Aorta (tissue), 5 donors: ENCODE results near the gene SFT2D2. TPM values are rescaled to one million over a fixed set of nuclear protein-coding genes. Genes with fewer than 3 reads are reported as not detected.
"Not testable (repeated sequence)": the region's sequence is repeated elsewhere in the genome, so short reads cannot be mapped to it uniquely, and the experiment has no call there.

Source experiments
- ATAC-seq: fragments of 200-7000 bp; cut with Tn5 transposase; one replicate; pipeline ENCODE4 v1.9.1; 2022; ENCODE audit warnings: moderate library complexity; ENCODE audit not compliant: low FRiP score
- DNase-seq, 2 donors: peaks; one replicate each; pipeline ENCODE4 v3.0.0-alpha.2; 2020
- H3K27ac ChIP-seq, 2 donors: one replicate each; pipeline ENCODE4 v1.5.1; 2013; ENCODE audit warnings: low read length in 2 of 2, mild to moderate bottlenecking in 2 of 2, moderate library complexity in 2 of 2, control low read depth in 1 of 2, inconsistent platforms in 1 of 2, low read depth in 1 of 2
- H3K27me3 ChIP-seq, 2 donors: one replicate each; pipeline ENCODE4 v1.6.1; 2013; ENCODE audit warnings: control low read depth in 1 of 2, low read length in 1 of 2, mild to moderate bottlenecking in 1 of 2, moderate library complexity in 1 of 2; ENCODE audit not compliant: insufficient read depth in 2 of 2, control insufficient read depth in 1 of 2
- H3K36me3 ChIP-seq, 2 donors: one replicate each; pipeline ENCODE4 v1.6.1; 2013; ENCODE audit warnings: control low read depth in 1 of 2, low read length in 1 of 2, mild to moderate bottlenecking in 1 of 2; ENCODE audit not compliant: insufficient read depth in 2 of 2, control insufficient read depth in 1 of 2
- H3K4me1 ChIP-seq, 2 donors: one replicate each; pipeline ENCODE4 v1.6.1; 2013; ENCODE audit warnings: low read length in 2 of 2, control low read depth in 1 of 2, mild to moderate bottlenecking in 1 of 2, moderate library complexity in 1 of 2; ENCODE audit not compliant: insufficient read depth in 2 of 2, control insufficient read depth in 1 of 2
- H3K4me3 ChIP-seq, 2 donors: one replicate each; pipeline ENCODE4 v1.5.1; 2013; ENCODE audit warnings: low read length in 2 of 2, control low read depth in 1 of 2, mild to moderate bottlenecking in 1 of 2
- H3K9me3 ChIP-seq: one replicate; pipeline ENCODE4 v1.6.1; 2013; ENCODE audit warnings: mild to moderate bottlenecking, low read length; ENCODE audit not compliant: control insufficient read depth
- WGBS, 2 donors: extraction: QIAGEN DNeasy Blood & Tissue Kit; methylation state at CpG; one replicate each; pipeline ENCODE4 v1.1.7; 2013; 5-methylcytosine and 5-hydroxymethylcytosine counted together
- intact Hi-C, 2 donors: fragments of 100-400 bp; cut with DNase I; formaldehyde crosslinking; loops; one replicate each; pipeline versions ENCODE4 v1.14.2 to v1.15.0; 2022
- long read RNA-seq, 2 donors: library from polyadenylated mRNA; unstranded; transcript quantifications; one replicate each; pipeline ENCODE4 v2.0.0, GENCODE V29; 2020 to 2021
- polyA plus RNA-seq, 2 donors: library from polyadenylated mRNA; stranded (reverse); fragments of 200-250 nt; gene quantifications; one replicate each; pipeline ENCODE4 v1.2.3, GENCODE V29; 2013
- total RNA-seq, 2 donors: library from RNA; stranded (reverse); fragmentation: NEBNext Ultra II Directional; extraction: Animal tissue kit (Norgen Biotek cat#: 25700); gene quantifications; one replicate each; pipeline ENCODE4 v1.2.1, GENCODE V29; 2021
- donor health status: healthy with polysubstance abuse.
- donor health status: Bipolar disorder and iron deficiency.
- donor health status: DM: no; HTN: no; CAD: no.
- donor health status: DM: no; HTN: no; CAD: no.
- donor health status: DM: yes; HTN: yes; CAD: no.

The SFT2D2 gene
- total RNA-seq (100 to 1,000 TPM in 1 of 2 donors, 10 to 100 TPM in 1; 94.6 to 107 TPM), polyA plus RNA-seq (10 to 100 TPM in 1 of 2 donors, 1 to 10 TPM in 1; 5.3 to 11.4 TPM)
- long read RNA-seq, donor 1, full-length matches to known transcripts = 9 of 40 reads
- long read RNA-seq, donor 1, partial matches to known transcripts = 7 of 40 reads
- long read RNA-seq, donor 1, other reads (novel, unspliced or antisense) = 24 of 40 reads
- long read RNA-seq, donor 2, full-length matches to known transcripts = 3 of 18 reads
- long read RNA-seq, donor 2, partial matches to known transcripts = 1 of 18 reads
- long read RNA-seq, donor 2, other reads (novel, unspliced or antisense) = 14 of 18 reads

GRCh38 chr1:168225476-168226190 is at the start of gene SFT2D2:
TSS of gene SFT2D2 (plus strand) at chr1:168226004. CDS start at chr1:168226080, 76 bp downstream.
- WGBS, 2 donors = 1% methylated on average over 43 to 58 of the region's 58 CpGs
- ATAC-seq (peak; percentile 93), DNase-seq (peak; percentile 83 to 93)
- Histone ChIP-seq H3K36me3 (no peaks in the 10 kb centered on the region), H3K27me3 (no peaks in the 10 kb centered on the region), H3K9me3 (no peaks in the 10 kb centered on the region), H3K4me1 (peaks cover 0 to under 1% of the 10 kb centered on the region in 2 donors), H3K4me3 (peak within 1 kb of the TSS; percentile 70 to 90), H3K27ac (peak within 1 kb of the TSS; percentile 67 to 91)
- intact Hi-C loops = loop anchor here (2.0 to 10.0 kb wide), 3 partner anchors 37 to 81 kb away; partner anchors contain the start of gene TIPRL (in 1 of the 2)

DNA sequence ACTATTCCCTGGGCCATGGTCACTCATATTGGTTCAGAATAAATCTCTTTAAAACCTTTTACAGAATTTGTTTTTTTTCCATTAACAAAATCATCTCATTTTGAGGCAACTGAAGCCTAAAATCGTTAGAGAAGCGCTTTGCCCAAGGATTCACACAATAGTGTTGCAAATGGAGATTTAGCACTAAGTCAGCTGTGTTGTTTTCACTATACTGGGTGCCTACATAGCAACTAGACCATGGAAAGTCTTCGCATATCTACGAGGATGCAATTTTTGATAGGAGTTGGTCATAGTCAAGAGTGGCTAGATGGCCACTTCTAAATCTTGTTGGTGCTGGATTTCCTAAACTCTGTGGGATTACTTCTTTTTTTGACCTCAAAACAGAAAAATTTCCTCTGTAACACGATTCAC is 47.6 kb upstream of the SFT2D2 start:
- peaks cover 2 to 3% of the 10 kb centered on the region in 2 donors for H3K4me1 ChIP-seq
- H3K36me3 ChIP-seq = no peaks in the 10 kb centered on the region
- 72 to 73% methylated on average over 5 of the region's 5 CpGs for WGBS, 2 donors
- intact Hi-C loops = loop anchor here in 1 of 2 donors (2.0 kb wide), 1 partner anchor 49 kb away; the partner anchor contains the start of gene SFT2D2
- H3K27ac ChIP-seq = peak overlapping the region; percentile 67 to 73
- no peaks in the 10 kb centered on the region for H3K9me3 ChIP-seq
- DNase-seq (no peak), ATAC-seq (no peak)
- no peak overlapping the region for H3K4me3 ChIP-seq
- no peaks in the 10 kb centered on the region for H3K27me3 ChIP-seq

GRCh38 chr1:168178638-168179437 is 47.0 kb upstream of the SFT2D2 start, which contains the start of gene TIPRL:
TSS of gene TIPRL (plus strand) at chr1:168178962. CDS start at chr1:168179078, 116 bp downstream.
- peak; percentile 98 for DNase-seq
- Histone ChIP-seq H3K36me3 (no peaks in the 10 kb centered on the region), H3K4me1 (peaks cover 2 to 3% of the 10 kb centered on the region in 2 donors), H3K9me3 (no peaks in the 10 kb centered on the region), H3K27me3 (no peaks in the 10 kb centered on the region), H3K27ac (peak within 1 kb of the TSS; percentile 67 to 85), H3K4me3 (peak within 1 kb of the TSS; percentile 64 to 72)
- ATAC-seq = peak; percentile 99
- 0% methylated on average over 56 of the region's 56 CpGs for WGBS, 2 donors
- intact Hi-C loops = loop anchor here in 1 of 2 donors (2.0 kb wide), 1 partner anchor 48 kb away; the partner anchor contains the start of gene SFT2D2

DNA sequence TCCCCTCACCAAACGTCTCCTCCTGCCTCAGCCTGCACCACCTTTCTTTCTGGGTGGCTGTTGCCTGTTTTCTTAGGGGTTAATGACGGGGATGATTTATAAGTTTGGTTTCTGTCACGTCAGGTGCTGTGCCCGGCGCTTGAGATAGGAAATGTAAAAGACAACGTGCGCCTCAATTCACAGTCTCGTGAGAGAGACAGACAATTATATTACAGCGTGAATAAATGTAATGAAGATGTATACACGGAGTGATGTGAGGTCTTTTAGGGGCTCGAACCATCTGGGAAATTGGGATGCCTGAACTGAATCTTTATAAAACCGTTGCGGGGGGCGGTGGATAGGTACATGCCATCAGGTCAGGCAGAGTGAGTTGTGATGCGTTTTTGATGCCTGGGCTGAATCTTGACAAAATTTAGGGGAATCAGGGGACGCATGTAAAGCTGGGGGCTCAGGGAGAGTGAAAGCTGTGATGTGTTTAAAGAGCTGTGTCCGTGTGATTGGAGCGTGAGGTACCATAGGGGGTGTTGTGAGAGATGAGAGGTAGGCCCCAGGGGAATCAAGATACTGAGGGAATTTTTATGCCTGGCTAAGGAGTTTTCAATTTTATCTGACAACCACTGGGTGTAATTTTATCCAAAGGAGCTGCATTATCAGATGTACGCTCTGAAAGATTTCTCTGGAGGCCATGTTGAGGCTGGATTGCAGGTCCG is 46.2 kb upstream of the SFT2D2 start:
- H3K9me3 ChIP-seq = no peaks in the 10 kb centered on the region
- H3K4me1 ChIP-seq = peaks cover 2 to 3% of the 10 kb centered on the region in 2 donors
- no peaks in the 10 kb centered on the region for H3K36me3 ChIP-seq
- DNase-seq (no peak), ATAC-seq (peak; percentile 17)
- 2% methylated on average over 20 of the region's 20 CpGs for WGBS, 2 donors
- peak overlapping the region; percentile 64 to 72 for H3K4me3 ChIP-seq
- intact Hi-C loops = loop anchor here in 1 of 2 donors (2.0 kb wide), 1 partner anchor 47 kb away; the partner anchor contains the start of gene SFT2D2
- no peaks in the 10 kb centered on the region for H3K27me3 ChIP-seq
- peak overlapping the region; percentile 23 to 85 for H3K27ac ChIP-seq

GRCh38 chr1:168180148-168180524 is 45.7 kb upstream of the SFT2D2 start:
- DNase-seq (no peak), ATAC-seq (no peak)
- Histone ChIP-seq H3K36me3 (no peaks in the 10 kb centered on the region), H3K27ac (no peak overlapping the region), H3K9me3 (no peaks in the 10 kb centered on the region), H3K4me1 (peaks cover 2 to 3% of the 10 kb centered on the region in 2 donors), H3K27me3 (no peaks in the 10 kb centered on the region), H3K4me3 (peak overlapping the region; percentile 23 to 72)
- intact Hi-C loops = no loop called here
- WGBS, 2 donors = 29 to 30% methylated on average over 2 of the region's 2 CpGs

DNA sequence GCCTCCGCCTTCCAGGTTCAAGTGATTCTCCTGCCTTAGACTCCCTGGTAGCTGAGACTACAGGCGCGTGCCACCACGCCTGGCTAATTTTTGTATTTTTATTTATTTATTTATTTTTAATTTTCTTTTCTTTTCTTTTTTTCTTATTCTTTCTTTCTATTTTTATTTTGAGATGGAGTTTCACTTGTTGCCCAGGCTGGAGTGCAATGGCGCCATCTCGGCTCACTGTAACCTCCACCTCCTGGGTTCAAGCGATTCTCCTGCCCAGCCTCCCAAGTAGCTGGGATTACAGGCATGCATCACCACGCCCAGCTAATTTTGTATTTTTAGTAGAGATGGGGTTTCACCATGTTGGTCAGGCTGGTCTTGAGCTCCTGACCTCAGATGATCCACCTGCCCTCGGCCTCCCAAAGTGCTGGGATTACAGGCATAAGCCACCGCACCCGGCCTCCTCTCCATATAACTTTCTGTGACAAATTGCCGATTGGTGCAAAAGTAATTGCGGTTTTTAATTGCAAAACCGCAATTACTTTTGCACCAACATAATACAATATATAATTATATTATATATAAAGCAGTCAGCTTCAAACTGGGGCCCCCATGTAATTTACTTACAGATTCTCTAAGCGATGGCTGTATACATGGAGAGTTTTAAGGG is 44.6 kb upstream of the SFT2D2 start:
- H3K27ac ChIP-seq, ATAC-seq, intact Hi-C loops, H3K36me3 ChIP-seq, DNase-seq, H3K4me1 ChIP-seq, H3K9me3 ChIP-seq, H3K27me3 ChIP-seq, H3K4me3 ChIP-seq: not testable (repeated sequence)
- 96 to 97% methylated on average over 15 of the region's 15 CpGs for WGBS, 2 donors

- Histone ChIP-seq H3K9me3 (no peaks in the 10 kb centered on the region), H3K27ac (no peak overlapping the region), H3K27me3 (no peaks in the 10 kb centered on the region), H3K4me1 (no peaks in the 10 kb centered on the region), H3K4me3 (no peak overlapping the region), H3K36me3 (peaks cover 0 to 4% of the 10 kb centered on the region in 2 donors)
- no peak for ATAC-seq
- DNase-seq = no peak
- intact Hi-C loops = no loop called here
These were observed 38.6 kb upstream of the SFT2D2 start for GRCh38 chr1:168187177-168187576.
